Stimulated activated CD8-positive, alpha-beta memory T cell treated with anti-CD3 and anti-CD28 coated beads, Interleukin-15, amount 100 ng/mL, for 4 hours (primary cell): Measurements from ENCODE around the gene ELOA.
A peak's percentile ranks its signal among the peaks of the same experiment; 100 is the strongest.
"Not testable (repeated sequence)": the region's sequence is repeated elsewhere in the genome, so short reads cannot be mapped to it uniquely, and the experiment has no call there.

Source experiments
- DNase-seq, 2 donors: peaks; one replicate each; pipeline ENCODE4 v3.0.0-alpha.2; 2020; ENCODE audit warnings: low read depth in 2 of 2

Gene ELOA

GRCh38 chr1:23783141-23783540 is 39.9 kb downstream of the ELOA start:
- not testable (repeated sequence) for DNase-seq

GRCh38 chr1:23784846-23785245 is 41.6 kb downstream of the ELOA start:
- DNase-seq = no peak

- no peak for DNase-seq
Observed at GRCh38 chr1:23787701-23788100, 44.4 kb downstream of the ELOA start.

DNA sequence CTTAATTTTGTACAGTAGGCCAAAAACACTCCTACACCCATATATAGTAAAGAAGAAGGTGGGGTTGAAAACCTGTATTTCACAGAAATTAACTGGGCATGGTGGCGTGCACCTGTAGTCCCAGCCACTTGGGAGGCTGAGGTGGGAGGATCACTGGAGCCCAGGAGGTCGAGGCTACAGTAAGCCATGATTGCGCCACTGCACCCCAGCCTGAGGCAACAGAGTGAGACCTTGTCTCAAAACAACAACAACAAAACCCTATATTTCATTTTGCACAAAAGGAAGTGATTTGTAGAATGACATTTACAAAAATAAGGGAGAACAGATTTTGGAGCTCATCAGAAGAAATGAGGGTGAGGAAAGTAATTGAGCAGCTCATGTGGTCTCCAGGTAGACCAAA is 45.4 kb downstream of the ELOA start:
- no peak for DNase-seq

- peak; percentile 65 to 72 for DNase-seq
Observed at GRCh38 chr1:23790696-23791515, 47.6 kb downstream of the ELOA start, which contains the start of gene LYPLA2. Gene LYPLA2 (plus strand): TSS chr1:23791145. CDS start chr1:23792683, 1,538 bp downstream.

GRCh38 chr1:23791516-23792047 is 48.3 kb downstream of the ELOA start:
- DNase-seq = no peak

DNA sequence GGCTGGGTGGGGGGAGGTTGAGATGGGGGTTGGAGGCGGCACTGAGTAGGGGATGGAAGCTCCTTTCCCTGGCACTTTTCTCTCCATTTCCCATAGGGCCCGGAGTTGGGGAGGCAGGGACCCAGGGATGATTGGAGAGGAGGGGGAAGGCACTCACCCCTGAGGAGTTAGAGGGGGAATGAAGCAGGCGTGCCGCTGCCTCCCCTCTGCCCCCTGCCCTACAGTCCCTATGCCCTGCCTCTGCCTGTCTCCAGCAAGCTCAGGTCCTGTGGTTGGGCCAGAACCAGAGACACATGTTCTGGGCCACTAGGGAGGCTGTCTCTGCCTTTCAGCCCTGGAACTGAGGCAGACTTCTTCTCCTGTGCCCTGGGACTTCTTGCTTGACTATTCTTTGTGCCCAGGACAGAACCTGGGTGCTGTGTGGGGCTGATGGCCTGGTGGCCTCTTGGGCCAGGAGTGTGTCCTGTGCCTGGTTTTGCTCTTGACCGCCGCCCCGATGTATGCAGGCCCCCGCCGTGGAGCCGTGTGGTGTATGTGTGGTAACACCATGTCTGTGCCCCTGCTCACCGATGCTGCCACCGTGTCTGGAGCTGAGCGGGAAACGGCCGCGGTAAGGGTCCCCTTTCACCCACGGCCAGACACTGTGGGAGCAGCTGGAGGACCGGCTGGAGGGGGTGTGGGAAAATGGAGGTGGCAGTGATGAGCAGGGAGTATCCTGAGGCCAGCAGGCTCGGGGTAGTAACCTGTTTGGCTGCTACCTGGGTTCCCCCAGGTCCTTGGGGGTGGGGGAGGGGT is 49.1 kb downstream of the ELOA start:
- no peak for DNase-seq

DNA sequence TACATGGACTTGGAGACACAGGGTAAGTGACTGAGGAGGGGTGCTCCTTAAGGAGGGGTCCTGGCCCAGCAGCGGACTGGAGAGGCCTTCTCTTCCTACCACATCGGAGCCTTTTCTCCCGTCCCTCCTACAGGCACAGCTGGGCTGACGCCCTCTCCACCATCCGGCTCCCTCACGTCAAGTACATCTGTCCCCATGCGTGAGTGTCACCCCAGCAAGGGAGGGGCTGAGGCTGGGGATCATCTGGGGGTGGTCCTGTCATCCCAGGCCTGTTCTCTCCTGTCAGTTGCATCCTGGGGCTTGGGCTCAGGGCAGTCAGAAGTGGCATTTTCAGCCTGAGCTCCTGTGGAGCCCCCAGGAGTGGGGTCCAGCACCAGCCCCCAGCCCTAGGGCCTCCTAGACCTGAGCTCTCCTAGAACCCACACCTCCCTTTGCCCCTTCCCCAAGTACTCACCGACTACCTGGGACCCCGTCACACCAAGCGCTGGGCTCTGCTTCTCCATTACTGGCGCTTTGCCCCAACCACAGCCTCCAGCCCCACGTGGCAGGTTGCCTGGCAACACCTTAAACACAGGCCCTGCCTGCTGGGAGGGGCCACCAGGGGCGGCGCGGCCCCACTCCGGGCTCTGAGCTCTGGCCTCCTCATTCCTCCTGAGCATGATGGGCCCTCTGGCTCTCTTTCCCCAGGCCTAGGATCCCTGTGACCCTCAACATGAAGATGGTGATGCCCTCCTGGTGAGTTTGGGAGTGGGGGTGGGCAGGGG is 49.9 kb downstream of the ELOA start:
- DNase-seq = no peak

GRCh38 chr1:23793861-23794731 is 50.8 kb downstream of the ELOA start:
- no peak for DNase-seq

- not testable (repeated sequence) for DNase-seq
Observed at GRCh38 chr1:23794732-23795182, 51.5 kb downstream of the ELOA start.

DNA sequence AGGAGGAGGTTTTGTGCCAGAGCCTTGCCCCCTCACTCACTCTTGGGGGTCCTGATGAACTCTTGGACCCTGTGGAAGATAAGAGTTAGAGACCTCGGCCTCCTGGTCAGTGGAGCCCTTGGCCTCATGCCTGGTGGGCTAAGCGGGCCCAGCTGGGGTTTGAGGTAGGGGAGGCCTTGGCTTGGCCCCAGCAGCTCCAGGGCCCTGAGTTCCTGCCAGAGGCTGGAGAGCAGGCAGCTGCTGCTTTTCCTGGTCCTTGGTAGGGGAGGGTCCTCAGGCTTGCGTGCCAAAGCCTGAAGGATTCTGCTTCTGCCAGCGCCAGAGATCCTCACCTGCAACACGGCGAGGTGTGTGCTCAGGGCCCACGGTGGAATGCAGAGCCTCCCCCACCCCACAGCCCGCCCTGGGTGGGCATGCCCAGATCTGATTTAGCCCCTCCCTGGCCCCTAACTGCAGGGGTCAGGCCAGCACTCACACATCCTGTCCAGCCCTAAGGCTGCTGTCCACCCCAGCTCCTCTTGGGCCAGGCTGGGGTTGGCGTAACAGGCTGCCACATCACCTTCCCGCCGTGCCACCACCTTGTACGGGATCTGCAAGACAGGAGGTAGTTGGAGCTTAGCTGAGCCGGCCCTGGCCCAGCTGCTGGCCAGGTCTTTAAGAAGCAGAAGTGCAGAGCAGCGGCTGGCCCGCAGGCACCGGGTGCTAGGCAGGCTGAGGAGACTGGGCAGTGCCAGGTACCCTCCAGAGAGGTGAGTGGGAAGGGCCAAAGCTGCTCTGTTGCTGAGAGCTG is 52.6 kb downstream of the ELOA start:
- no peak for DNase-seq

GRCh38 chr1:23796466-23797271 is 53.4 kb downstream of the ELOA start:
- no peak for DNase-seq

DNA sequence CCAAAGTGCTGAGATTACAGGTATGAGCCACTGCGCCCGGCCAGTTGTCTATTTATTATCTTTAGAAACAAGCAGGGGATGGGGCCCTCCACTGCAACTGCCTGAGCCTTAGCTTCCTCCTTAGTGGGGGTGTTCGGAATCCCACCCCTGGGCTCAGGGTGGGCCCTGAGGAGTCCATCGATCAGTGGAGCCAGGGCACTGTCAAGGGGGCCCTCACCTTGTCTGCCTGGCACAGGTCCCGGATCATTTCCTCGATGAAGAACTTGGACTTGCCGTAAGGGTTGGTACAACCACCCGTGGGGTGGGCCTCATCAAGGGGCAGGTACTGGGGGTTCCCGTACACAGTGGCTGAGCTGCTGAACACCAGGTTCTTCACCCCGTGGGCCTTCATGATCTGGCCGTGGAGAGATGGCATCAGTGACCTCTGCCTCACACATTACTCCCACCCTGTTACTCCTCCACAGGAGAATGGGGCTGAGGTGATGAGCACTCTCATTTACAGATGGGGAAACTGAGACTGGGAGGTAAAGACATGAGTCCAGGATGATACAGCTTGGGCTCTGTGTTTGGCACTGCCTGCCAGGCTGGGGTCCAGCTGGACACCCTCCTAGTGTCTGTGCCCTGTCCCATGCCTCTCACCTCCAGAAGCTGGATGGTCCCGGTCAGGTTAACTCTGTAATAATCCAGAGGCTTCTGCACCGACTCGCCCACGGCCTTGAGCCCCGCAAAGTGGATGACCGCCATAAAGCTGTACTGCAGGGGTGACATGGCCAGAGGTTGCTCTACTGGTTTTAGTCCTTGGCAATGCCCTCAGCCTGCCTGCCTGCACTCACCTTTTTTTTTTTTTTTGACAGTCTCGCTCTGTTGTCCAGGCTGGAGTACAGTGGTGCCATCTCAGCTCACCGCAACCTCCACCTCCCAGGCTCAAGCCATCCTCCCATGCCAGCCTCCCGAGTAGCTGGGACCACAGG is 54.5 kb downstream of the ELOA start:
- no peak for DNase-seq

- DNase-seq = no peak
Observed at GRCh38 chr1:23798662-23799142, 55.4 kb downstream of the ELOA start.

DNA sequence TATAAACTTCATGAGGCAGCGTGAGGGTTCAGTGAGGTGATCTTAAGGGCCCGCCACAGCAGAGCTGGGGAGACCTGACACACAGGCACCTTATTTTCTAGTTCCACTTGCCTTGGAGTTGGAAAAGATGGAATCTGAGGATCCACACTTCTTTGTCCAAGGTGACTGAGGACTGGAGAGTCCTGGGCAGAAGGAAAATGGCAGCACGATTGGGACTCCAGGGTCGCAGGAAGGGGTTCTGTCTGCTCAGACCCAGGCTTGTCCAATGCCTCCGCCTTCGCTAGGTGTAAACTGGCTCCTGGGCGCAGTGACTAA is 55.9 kb downstream of the ELOA start:
- DNase-seq = no peak

DNA sequence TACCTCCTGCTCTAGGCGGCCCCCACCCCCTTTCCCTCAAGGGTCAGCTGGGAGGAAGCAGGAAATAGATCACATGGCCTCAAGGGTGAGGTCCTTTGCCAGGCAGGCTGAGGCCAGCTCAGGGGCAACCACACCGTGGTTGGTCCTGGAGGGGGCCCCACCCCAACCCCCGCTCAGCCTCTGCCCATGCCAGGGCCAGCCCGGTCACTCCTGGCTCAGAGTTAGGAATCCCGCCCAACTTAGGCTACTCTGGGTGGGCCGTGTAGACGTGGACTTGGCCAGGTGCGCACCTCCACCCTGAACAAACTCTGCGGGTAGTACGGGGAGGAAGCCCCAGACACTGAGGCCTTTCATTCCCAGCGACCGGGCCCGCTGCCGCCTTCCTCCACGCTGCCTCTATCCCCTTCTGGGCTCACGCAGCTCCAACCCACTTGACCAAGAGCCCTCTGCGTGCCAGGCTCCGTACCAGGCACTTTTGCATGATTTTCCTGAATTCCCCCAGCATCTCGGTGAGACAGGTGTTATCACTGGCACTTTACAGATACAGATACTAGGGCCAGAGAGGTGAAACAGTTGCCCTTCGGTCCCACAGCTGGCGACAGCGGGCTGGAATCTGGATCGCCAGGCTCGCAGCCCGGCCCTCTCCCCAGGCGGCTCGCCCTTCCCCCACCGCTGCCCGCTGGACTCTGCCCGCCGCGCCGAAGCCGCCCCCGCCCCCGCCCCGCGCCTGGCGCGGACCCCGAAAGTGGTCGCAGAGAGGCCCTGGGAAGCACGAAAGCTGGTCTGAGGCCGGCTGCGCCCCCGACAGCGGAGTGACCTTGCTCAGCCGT is 56.5 kb downstream of the ELOA start:
- DNase-seq = no peak
